Measurements from ENCODE around the gene PRKG1.

GRCh38 chr10:52136921-52137320, 1062.6 kb downstream of the PRKG1 start:
- TF ChIP-seq CTCF (IDR thresholded peaks at IDR 0.05), result no peak
- no peak for TF ChIP-seq POLR2A (IDR thresholded peaks at IDR 0.05)
